ENCODE results near the gene LSR. TPM values are rescaled to one million over a fixed set of nuclear protein-coding genes. Genes with fewer than 3 reads are reported as not detected.

LSR gene
- total RNA-seq, 4 donors from 2014 or later: 36.5 to 85.3 (median 61.8) TPM

DNA sequence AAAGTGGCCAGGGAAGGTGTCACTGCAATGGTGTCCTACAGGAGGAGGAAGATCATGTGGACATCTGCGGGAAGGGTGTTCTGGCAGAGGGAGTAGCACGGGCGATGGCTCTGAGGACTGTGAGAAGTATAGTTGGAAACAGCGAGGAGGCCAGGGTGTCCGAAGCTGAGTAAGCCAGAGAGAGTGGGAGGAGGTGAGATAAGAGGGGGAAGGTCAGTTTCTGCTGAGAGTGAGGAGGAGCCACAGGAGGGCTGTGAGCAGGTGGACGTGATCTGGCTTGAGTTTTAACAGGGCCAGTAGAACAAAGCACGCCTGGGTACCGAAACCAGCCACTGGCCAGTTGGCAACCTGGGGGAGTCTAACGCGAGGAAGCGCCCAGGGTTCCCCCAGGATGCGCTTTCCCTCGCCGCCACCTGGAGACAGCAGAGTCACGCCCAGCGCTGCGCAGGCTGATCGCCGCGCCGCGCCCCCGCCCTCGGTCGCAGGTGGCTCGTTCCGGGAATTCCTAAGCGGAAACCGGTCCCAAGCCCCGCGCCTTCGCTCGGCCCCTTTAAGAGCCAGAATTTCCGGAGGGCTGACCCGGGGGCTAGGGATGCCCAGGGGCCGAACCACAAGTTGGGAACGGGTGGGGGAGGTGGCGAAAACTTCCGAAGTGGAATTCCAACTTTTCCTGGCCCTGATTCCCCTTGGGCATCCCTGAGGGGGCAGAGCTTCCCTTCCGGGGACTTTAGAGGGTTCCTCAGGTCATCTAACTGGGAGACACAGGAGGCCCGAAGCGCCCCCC, 1.1 kb upstream of the LSR start:
- 2% methylated on average over 12 to 39 of the region's 42 CpGs for WGBS, 2 donors
- TF ChIP-seq, protein P1, sequence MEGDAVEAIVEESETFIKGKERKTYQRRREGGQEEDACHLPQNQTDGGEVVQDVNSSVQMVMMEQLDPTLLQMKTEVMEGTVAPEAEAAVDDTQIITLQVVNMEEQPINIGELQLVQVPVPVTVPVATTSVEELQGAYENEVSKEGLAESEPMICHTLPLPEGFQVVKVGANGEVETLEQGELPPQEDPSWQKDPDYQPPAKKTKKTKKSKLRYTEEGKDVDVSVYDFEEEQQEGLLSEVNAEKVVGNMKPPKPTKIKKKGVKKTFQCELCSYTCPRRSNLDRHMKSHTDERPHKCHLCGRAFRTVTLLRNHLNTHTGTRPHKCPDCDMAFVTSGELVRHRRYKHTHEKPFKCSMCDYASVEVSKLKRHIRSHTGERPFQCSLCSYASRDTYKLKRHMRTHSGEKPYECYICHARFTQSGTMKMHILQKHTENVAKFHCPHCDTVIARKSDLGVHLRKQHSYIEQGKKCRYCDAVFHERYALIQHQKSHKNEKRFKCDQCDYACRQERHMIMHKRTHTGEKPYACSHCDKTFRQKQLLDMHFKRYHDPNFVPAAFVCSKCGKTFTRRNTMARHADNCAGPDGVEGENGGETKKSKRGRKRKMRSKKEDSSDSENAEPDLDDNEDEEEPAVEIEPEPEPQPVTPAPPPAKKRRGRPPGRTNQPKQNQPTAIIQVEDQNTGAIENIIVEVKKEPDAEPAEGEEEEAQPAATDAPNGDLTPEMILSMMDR (IDR thresholded peaks at IDR 0.05): peak; percentile 30 to 79 (median 58)
- peak in 1 of 2 donors; percentile 54 for TF ChIP-seq POLR2A (IDR thresholded peaks at IDR 0.05)

DNA sequence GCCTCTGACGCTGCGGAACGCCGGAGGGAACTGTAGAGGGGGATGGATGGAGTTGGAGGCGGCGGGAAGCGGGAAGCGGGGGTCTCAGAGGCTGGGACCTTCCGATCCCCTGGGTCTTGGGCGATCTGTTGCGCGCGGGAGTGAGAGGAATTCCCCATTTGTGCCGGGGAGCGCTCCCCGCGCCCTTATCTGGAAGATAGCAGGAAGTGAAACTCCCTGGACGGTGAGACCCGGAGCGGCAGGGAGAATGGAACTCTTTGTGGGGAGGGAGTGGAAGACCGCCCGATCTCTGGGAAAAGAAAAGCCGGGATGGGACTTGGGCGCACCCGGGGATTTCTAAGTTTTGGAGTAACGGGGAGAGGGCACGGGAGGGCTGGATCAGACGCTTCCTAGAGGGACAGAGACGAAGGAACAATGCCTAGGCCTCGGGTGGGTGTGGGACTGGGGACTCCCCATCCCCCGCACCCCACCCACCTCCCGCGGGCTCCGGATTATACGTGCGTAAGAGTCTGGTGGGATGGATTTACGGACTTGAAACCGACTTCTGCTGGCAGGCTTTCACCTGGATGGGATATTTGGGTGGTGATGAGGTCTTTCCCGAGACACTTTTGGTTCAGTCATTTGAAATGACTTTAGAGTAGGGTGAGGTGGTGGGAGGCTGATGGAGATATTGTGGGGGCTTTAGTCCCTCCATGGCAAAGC, 495 bp downstream of the LSR start:
- Histone ChIP-seq H3K9me3 (no peaks in the 10 kb centered on the region), H3K27me3 (no peaks in the 10 kb centered on the region), H3K4me1 (peaks cover 7 to 9% of the 10 kb centered on the region in 2 donors), H3K27ac (peak overlapping the region; percentile 98 to 99 (median 98)), H3K4me3 (replicated peaks in 1 of 3) (peak overlapping the region; percentile 75 to 77 (median 77)), H3K36me3 (peaks cover 0 to 4% of the 10 kb centered on the region in 2 donors)
- DNase-seq: no peak
- intact Hi-C loops (cut with DNase I): loop anchor here (2.0 kb wide), 1 partner anchor 18 kb away; no protein-coding TSS in a partner anchor
- no peak for TF ChIP-seq POLR2A (IDR thresholded peaks at IDR 0.05)
- TF ChIP-seq, protein P1 (IDR thresholded peaks at IDR 0.05): no peak
- 8 to 18% methylated on average over 22 to 39 of the region's 39 CpGs for WGBS, 2 donors

More for the DNA sequence above, 1.1 kb upstream of the LSR start:
- Histone ChIP-seq H3K4me1 (peaks cover 7 to 9% of the 10 kb centered on the region in 2 donors), H3K9me3 (no peaks in the 10 kb centered on the region), H3K4me3 (replicated peaks in 1 of 3) (peak overlapping the region; percentile 75 to 77 (median 77)), H3K27ac (peak overlapping the region; percentile 98 to 99 (median 98)), H3K36me3 (peaks cover 0 to 4% of the 10 kb centered on the region in 2 donors), H3K27me3 (no peaks in the 10 kb centered on the region)
- intact Hi-C loops (cut with DNase I): loop anchor here (2.0 kb wide), 1 partner anchor 19 kb away; no protein-coding TSS in a partner anchor
- DNase-seq: peak; percentile 95 to 96

DNA sequence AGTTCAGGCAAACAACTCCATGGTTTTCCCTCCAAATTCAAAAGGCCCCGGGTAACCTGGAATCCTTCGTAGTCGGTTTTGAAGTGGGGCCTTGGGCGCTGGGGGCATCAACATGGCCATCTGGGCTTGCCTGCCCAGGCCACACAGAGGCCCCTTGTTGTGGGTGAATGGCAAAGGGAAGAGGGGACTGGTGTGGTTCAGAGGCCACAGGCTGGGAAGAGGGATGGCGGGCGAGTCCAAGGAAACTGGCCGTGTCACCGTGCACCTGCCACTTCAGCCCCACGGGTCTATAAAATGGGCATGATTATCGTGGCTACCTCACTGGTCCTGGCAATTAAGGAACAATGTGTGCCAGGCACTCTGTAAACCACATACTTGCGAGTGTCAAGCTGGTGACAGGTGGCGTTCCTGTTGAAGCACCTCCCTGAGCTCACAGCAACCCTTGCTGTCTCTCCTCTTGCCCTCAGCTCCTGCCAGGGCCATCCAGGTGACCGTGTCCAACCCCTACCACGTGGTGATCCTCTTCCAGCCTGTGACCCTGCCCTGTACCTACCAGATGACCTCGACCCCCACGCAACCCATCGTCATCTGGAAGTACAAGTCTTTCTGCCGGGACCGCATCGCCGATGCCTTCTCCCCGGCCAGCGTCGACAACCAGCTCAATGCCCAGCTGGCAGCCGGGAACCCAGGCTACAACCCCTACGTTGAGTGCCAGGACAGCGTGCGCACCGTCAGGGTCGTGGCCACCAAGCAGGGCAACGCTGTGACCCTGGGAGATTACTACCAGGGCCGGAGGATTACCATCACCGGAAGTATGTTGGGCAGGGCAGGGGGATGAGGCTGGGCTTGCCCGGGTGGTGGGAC, 1.3 kb downstream of the LSR start:
- whole genome bisulfite sequencing, 2 donors: 83 to 85% methylated on average over 29 to 34 of the region's 34 CpGs

DNA sequence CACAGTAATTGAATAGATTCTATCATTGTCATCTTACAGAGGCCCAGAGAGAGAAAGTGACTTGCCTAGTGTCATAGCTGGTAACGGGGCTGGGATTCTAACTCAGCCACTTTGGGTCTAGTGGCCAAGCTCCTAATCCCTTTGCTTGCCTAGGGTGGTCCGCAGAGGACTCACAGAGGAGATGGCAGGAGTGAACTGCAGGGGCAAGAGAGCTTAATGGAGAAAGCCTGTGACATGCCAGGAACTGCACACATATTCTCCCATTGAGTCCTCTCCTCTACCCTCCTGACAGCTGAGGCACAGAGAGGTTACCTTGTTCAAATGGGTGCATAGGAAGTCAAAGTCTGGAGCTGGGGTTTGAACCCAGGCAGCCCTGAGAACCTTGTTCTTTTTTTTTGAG, 2.7 kb downstream of the LSR start:
- WGBS, 2 donors: 85 to 96% methylated on average over 2 of the region's 2 CpGs
- H3K27ac ChIP-seq: no peak overlapping the region
- TF ChIP-seq, protein P1 (IDR thresholded peaks at IDR 0.05): no peak
- TF ChIP-seq POLR2A (IDR thresholded peaks at IDR 0.05): no peak
- peaks cover 5 to 12% of the 10 kb centered on the region in 2 donors for H3K36me3 ChIP-seq
- no peaks in the 10 kb centered on the region for H3K9me3 ChIP-seq
- H3K27me3 ChIP-seq: no peaks in the 10 kb centered on the region
- intact Hi-C loops (cut with DNase I): no loop called here
- peaks cover 7 to 9% of the 10 kb centered on the region in 2 donors for H3K4me1 ChIP-seq
- DNase-seq: no peak
- no peak overlapping the region for H3K4me3 ChIP-seq (replicated peaks in 1 of 3)

More for the DNA sequence above, 1.3 kb downstream of the LSR start:
- Histone ChIP-seq H3K9me3 (no peaks in the 10 kb centered on the region), H3K4me3 (replicated peaks in 1 of 3) (peak overlapping the region in 2 of 3 donors; percentile 75 to 77), H3K36me3 (peaks cover 2 to 9% of the 10 kb centered on the region in 2 donors), H3K4me1 (peaks cover 7 to 9% of the 10 kb centered on the region in 2 donors), H3K27me3 (no peaks in the 10 kb centered on the region), H3K27ac (no peak overlapping the region)
- intact Hi-C loops (cut with DNase I): loop anchor here (2.0 kb wide), 1 partner anchor 17 kb away; no protein-coding TSS in a partner anchor
- no peak for TF ChIP-seq POLR2A (IDR thresholded peaks at IDR 0.05)
- TF ChIP-seq, protein P1 (IDR thresholded peaks at IDR 0.05): no peak
- DNase-seq: no peak
